GM21786 (cell line): ENCODE results near the gene MARK1.

Experiments
- ATAC-seq: cut with Tn5 transposase; IDR thresholded peaks from one replicate; pipeline ENCODE4 v1.9.1; 2021; ENCODE audit not compliant: unreplicated experiment

The MARK1 gene

GRCh38 chr1:220687809-220688208 lies 159.9 kb downstream of the MARK1 start:
- no peak for ATAC-seq

GRCh38 chr1:220689666-220690065 lies 161.7 kb downstream of the MARK1 start:
- ATAC-seq, result no peak

- ATAC-seq, result peak; percentile 95
These were observed 162.5 kb downstream of the MARK1 start, which contains the start of gene C1orf115 for GRCh38 chr1:220690140-220691052. TSS of gene C1orf115 (plus strand) at chr1:220690363. CDS start at chr1:220690403, 40 bp downstream.

GRCh38 chr1:220691053-220691684 lies 163.2 kb downstream of the MARK1 start:
- no peak for ATAC-seq

- ATAC-seq, result no peak
These were observed 164.7 kb downstream of the MARK1 start for GRCh38 chr1:220692436-220693228.

GRCh38 chr1:220694866-220695382 lies 167.0 kb downstream of the MARK1 start:
- no peak for ATAC-seq

- ATAC-seq, result no peak
These were observed 167.5 kb downstream of the MARK1 start for GRCh38 chr1:220695426-220695825.

GRCh38 chr1:220696226-220696862 lies 168.4 kb downstream of the MARK1 start:
- no peak for ATAC-seq

GRCh38 chr1:220696863-220697231 lies 168.9 kb downstream of the MARK1 start:
- ATAC-seq, result no peak

- no peak for ATAC-seq
These were observed 169.4 kb downstream of the MARK1 start for GRCh38 chr1:220697326-220697725.

GRCh38 chr1:220698607-220699016 lies 170.7 kb downstream of the MARK1 start:
- no peak for ATAC-seq

- ATAC-seq, result no peak
These were observed 171.1 kb downstream of the MARK1 start for GRCh38 chr1:220699044-220699443.

GRCh38 chr1:220700556-220701179 lies 172.7 kb downstream of the MARK1 start:
- ATAC-seq, result no peak

GRCh38 chr1:220701974-220702373 lies 174.0 kb downstream of the MARK1 start:
- no peak for ATAC-seq

- no peak for ATAC-seq
These were observed 174.9 kb downstream of the MARK1 start for GRCh38 chr1:220702733-220703270.

GRCh38 chr1:220703305-220703704 lies 175.4 kb downstream of the MARK1 start:
- ATAC-seq, result no peak

GRCh38 chr1:220705782-220706181 lies 177.8 kb downstream of the MARK1 start:
- no peak for ATAC-seq

GRCh38 chr1:220706480-220706879 lies 178.5 kb downstream of the MARK1 start:
- no peak for ATAC-seq

- no peak for ATAC-seq
These were observed 179.2 kb downstream of the MARK1 start for GRCh38 chr1:220707160-220707559.

- ATAC-seq, result no peak
These were observed 180.3 kb downstream of the MARK1 start for GRCh38 chr1:220708244-220708643.
